ENCODE data around the gene IFNAR2. TPM values are rescaled to one million over a fixed set of nuclear protein-coding genes. Genes with fewer than 3 reads are reported as not detected.

The IFNAR2 gene
- polyA plus RNA-seq, 3 donors, result 47.7 to 79.8 (median 59.5) TPM

GRCh38 chr21:33203371-33203724 is 26.4 kb upstream of the IFNAR2 start:
- no peaks in the 10 kb centered on the region for H3K79me2 ChIP-seq (ENCODE audit: insufficient read depth, low read length)
- H2AFZ ChIP-seq (ENCODE audit: insufficient read depth, low read depth, low read length, poor library complexity, severe bottlenecking), result no peak overlapping the region
- H3K4me1 ChIP-seq (ENCODE audit: control insufficient read depth in 1 of 2, insufficient read depth in 2 of 2, low read length in 2 of 2), result peaks cover 78 to 91% of the 10 kb centered on the region in 2 donors
- DNase-seq, result no peak
- H3K4me1 Mint-ChIP-seq, result peaks cover 80% of the 10 kb centered on the region
- no peaks in the 10 kb centered on the region for H4K20me1 ChIP-seq (ENCODE audit: insufficient read depth, low read length)
- H3K27ac ChIP-seq (ENCODE audit: low read depth in 1 of 2, low read length in 2 of 2), result peak overlapping the region in 1 of 2 donors; percentile 89
- H3K4me2 ChIP-seq (replicated peaks; ENCODE audit: extremely low read depth, low read length, poor library complexity, severe bottlenecking), result no peak overlapping the region
- 72% methylated on average over 5 of the region's 5 CpGs for WGBS (ENCODE audit: insufficient coverage)
- no peak overlapping the region for H3K4me3 Mint-ChIP-seq
- H3K27ac Mint-ChIP-seq, result peak overlapping the region; percentile 66 to 97 (median 92)
- intact Hi-C loops (cut with micrococcal nuclease), result loop anchor here (5.0 to 10.0 kb wide), 2 partner anchors 64 to 199 kb away; partner anchors contain the start of gene IL10RB (in 1 of the 2)
- H3K9me3 ChIP-seq (replicated peaks in 1 of 2; ENCODE audit: control insufficient read depth in 1 of 2, insufficient read depth in 1 of 2, low read length in 2 of 2), result no peaks in the 10 kb centered on the region
- H3K36me3 Mint-ChIP-seq, result peaks cover 2 to 18% of the 10 kb centered on the region in 2 donors
- H3K4me3 ChIP-seq (replicated peaks in 1 of 3; ENCODE audit: low read depth in 2 of 3, low read length in 3 of 3), result no peak overlapping the region
- no peak for TF ChIP-seq CTCF (IDR thresholded peaks at IDR 0.05)
- peaks cover 0 to 7% (median 4%) of the 10 kb centered on the region in 3 donors for H3K27me3 Mint-ChIP-seq (ENCODE audit: low read depth in 3 of 3)
- H3K36me3 ChIP-seq (replicated peaks in 1 of 2; ENCODE audit: control insufficient read depth in 1 of 2, insufficient read depth in 2 of 2, low read length in 2 of 2), result no peaks in the 10 kb centered on the region
- H3K9me3 Mint-ChIP-seq, result peaks cover 2 to 11% (median 6%) of the 10 kb centered on the region in 7 donors
- no peaks in the 10 kb centered on the region for H3K27me3 ChIP-seq (ENCODE audit: control insufficient read depth in 2 of 2, insufficient read depth in 2 of 2, low read length in 2 of 2)
- no peak overlapping the region for H3K9ac ChIP-seq (ENCODE audit: insufficient read depth, low read length, poor library complexity, severe bottlenecking)

GRCh38 chr21:33205476-33205875 is 24.3 kb upstream of the IFNAR2 start:
- H3K4me1 ChIP-seq (ENCODE audit: control insufficient read depth in 1 of 2, insufficient read depth in 2 of 2, low read length in 2 of 2), result peaks cover 57 to 69% of the 10 kb centered on the region in 2 donors
- H2AFZ ChIP-seq (ENCODE audit: insufficient read depth, low read depth, low read length, poor library complexity, severe bottlenecking), result no peak overlapping the region
- Mint-ChIP-seq H3K9me3 (peaks cover 3 to 17% (median 11%) of the 10 kb centered on the region in 7 donors), H3K27me3 (ENCODE audit: low read depth in 3 of 3) (peaks cover 0 to 5% (median 2%) of the 10 kb centered on the region in 3 donors), H3K27ac (peak overlapping the region; percentile 94 to 99 (median 97)), H3K36me3 (peaks cover 2 to 21% of the 10 kb centered on the region in 2 donors), H3K4me1 (peaks cover 63% of the 10 kb centered on the region), H3K4me3 (no peak overlapping the region)
- peak; percentile 85 to 92 (median 89) for DNase-seq
- no peaks in the 10 kb centered on the region for H3K9me3 ChIP-seq (replicated peaks in 1 of 2; ENCODE audit: control insufficient read depth in 1 of 2, insufficient read depth in 1 of 2, low read length in 2 of 2)
- H4K20me1 ChIP-seq (ENCODE audit: insufficient read depth, low read length), result no peaks in the 10 kb centered on the region
- no peaks in the 10 kb centered on the region for H3K27me3 ChIP-seq (ENCODE audit: control insufficient read depth in 2 of 2, insufficient read depth in 2 of 2, low read length in 2 of 2)
- peak; percentile 30 for TF ChIP-seq CTCF (IDR thresholded peaks at IDR 0.05)
- H3K27ac ChIP-seq (ENCODE audit: low read depth in 1 of 2, low read length in 2 of 2), result peak overlapping the region; percentile 78 to 89
- WGBS (ENCODE audit: insufficient coverage), result 100% methylated on average over 3 of the region's 5 CpGs
- peak overlapping the region in 1 of 3 experiments; percentile 18 for H3K4me3 ChIP-seq (replicated peaks in 1 of 3; ENCODE audit: low read depth in 2 of 3, low read length in 3 of 3)
- H3K79me2 ChIP-seq (ENCODE audit: insufficient read depth, low read length), result no peaks in the 10 kb centered on the region
- peak overlapping the region; percentile 29 for H3K4me2 ChIP-seq (replicated peaks; ENCODE audit: extremely low read depth, low read length, poor library complexity, severe bottlenecking)
- intact Hi-C loops (cut with micrococcal nuclease), result loop anchor here in 1 of 2 donors (10.0 kb wide), 1 partner anchor 201 kb away; no protein-coding TSS in a partner anchor
- H3K36me3 ChIP-seq (replicated peaks in 1 of 2; ENCODE audit: control insufficient read depth in 1 of 2, insufficient read depth in 2 of 2, low read length in 2 of 2), result no peaks in the 10 kb centered on the region
- peak overlapping the region; percentile 32 for H3K9ac ChIP-seq (ENCODE audit: insufficient read depth, low read length, poor library complexity, severe bottlenecking)
